ENCODE data around the gene PYDC2.
"Not testable (repeated sequence)": the region's sequence is repeated elsewhere in the genome, so short reads cannot be mapped to it uniquely, and the experiment has no call there.

The PYDC2 gene

DNA sequence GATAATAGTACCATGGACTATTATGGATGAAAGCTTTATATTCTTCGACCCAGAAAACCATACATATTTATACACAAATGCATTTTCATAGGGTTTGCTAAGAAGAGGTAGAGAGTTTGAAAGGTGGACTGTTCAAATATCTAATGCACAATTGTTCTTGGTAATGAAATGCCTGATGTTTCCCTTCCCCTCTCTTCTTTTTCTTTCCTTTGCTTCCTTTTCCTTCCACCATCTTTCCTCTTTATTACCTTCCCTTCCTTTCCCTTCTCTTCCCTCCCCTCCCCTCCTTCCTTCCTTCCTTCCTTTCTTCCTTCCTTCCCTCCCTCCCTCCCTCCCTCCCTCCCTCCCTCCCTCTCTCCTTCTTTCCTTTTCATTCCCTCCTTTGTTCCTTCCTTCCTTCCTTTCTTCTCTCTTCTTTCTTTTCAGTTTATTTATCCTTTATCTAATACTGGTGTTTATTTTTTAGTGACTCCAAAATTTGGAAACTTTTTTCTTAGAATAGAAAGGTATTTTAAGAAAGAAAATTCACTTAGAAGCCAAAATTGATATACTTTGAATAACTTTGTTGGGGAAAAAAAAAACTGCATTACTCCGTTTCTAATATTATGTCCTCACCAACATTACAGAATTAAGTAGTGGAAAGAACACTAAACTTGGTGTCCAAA is 22.7 kb upstream of the PYDC2 start:
- FAIRE-seq (no peak), DNase-seq (ENCODE audit: insufficient read length, low spot score) (no peak)
- TF ChIP-seq POLR2A (IDR thresholded peaks at IDR 0.05; ENCODE audit: low read depth, low read length): no peak

DNA sequence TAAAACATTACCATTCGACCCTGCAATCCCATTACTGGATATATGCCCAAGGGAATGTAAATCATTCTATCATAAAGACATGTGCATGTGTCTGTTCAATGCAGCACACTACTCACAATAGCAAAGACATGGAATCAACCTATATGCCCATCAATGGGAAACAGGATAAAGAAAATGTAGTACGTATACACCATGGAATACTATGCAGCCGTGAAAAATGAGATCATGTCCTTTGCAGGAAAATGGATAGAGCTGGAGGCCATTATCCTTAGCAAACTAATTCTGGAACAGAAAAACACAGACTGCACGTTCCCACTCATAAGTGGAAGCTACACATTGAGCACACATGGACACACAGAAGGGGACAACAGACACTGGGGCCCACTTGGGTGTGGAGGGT is 20.4 kb upstream of the PYDC2 start:
- DNase-seq (ENCODE audit: insufficient read length, low spot score) (no peak), FAIRE-seq (peak; percentile 74)
- TF ChIP-seq POLR2A (IDR thresholded peaks at IDR 0.05; ENCODE audit: low read depth, low read length): no peak

DNA sequence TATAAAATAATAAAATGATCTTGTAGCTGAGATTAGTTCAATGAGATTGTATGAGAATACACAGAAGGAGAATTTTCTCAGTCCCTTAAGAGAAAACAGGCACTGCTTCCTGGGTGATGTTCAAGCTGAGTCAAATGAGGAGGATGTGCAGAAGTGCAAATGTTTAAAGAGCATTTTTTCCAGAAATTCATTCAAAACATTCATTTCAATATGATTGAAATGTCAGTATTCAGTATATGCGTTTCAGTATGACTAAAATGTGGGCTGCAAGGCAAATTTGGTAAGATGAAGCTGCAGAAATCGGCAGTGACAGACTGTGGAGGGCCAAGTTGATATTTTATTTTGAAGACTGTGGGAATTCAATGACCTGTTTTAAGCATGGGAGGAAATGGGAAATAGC is 19.3 kb upstream of the PYDC2 start:
- FAIRE-seq: peak; percentile 41
- DNase-seq (ENCODE audit: insufficient read length, low spot score): no peak
- TF ChIP-seq POLR2A (IDR thresholded peaks at IDR 0.05; ENCODE audit: low read depth, low read length): no peak

DNA sequence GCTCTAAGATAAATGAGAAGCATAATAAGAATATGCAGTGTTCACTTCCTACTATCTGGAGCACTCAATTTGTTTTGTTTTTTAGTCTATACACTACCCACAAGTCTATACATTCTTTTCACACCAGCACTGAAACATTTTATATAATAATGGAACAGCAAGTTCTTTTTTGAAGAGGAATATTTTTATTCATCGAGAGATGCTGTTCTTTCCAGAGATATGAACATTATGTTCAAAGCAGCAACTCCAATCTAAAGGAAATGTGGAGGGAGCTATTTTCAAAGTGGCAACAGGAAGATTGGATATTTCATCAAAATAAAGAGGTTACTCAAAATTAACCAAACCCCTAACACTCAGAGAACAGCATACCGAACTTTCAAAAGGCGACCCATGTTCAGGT is 16.4 kb upstream of the PYDC2 start:
- no peak for TF ChIP-seq POLR2A (IDR thresholded peaks at IDR 0.05; ENCODE audit: low read depth, low read length)
- DNase-seq (ENCODE audit: insufficient read length, low spot score) (no peak), FAIRE-seq (peak; percentile 6)

DNA sequence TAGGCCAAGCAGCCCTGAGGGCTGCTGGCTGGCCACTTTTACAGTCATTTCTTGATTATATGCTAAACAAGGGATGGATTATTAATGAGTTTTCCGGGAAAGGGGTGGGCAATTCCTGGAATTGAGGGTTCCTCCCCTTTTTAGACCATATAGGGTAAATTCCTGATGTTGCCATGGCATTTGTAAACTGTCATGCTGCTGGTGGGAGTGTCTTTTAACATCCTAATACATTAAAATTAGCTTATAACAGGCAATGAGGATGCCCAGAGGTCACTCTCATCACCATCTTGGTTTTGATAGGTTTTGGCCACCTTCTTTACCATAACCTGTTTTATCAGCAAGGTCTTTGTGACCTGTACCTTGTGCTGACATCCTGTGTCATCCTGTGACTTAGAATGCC is 11.7 kb upstream of the PYDC2 start:
- FAIRE-seq: no peak
- DNase-seq (ENCODE audit: insufficient read length, low spot score): no peak
- TF ChIP-seq POLR2A (IDR thresholded peaks at IDR 0.05; ENCODE audit: low read depth, low read length): no peak

DNA sequence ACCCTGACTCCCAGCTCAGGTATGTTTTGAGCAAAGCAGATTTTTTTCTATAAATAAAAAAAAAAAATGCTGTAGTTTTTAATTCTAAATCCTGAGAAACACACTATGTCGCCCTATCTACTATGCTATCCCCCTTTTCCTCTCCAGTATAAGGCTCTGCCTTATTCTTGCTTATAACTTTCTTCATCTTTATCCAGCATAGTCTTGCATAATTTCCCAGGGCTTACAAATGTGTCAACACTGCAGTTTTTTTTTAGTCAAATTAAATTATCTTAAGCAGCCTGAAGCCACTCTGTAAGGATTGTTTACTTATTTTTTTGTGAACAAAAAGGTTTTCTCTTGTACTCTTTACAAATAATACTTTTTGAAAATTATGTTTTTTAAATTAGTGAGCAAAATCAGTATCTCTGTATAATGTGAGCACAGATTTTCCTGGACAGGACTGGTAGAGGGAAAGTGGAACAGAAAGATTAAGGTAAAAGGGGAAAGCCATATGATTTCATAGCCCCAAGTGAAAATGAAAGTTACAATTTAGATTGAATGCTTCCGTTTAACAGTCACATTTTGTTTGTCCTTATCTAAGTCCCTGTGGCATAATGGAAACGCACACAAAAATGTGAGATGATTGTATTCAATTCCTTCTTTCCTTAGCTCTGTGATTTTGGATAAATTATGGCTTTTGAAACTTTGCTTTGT is 5.6 kb upstream of the PYDC2 start:
- no peak for TF ChIP-seq POLR2A (IDR thresholded peaks at IDR 0.05; ENCODE audit: low read depth, low read length)
- no peak for DNase-seq (ENCODE audit: insufficient read length, low spot score)
- peak; percentile 72 for FAIRE-seq

DNA sequence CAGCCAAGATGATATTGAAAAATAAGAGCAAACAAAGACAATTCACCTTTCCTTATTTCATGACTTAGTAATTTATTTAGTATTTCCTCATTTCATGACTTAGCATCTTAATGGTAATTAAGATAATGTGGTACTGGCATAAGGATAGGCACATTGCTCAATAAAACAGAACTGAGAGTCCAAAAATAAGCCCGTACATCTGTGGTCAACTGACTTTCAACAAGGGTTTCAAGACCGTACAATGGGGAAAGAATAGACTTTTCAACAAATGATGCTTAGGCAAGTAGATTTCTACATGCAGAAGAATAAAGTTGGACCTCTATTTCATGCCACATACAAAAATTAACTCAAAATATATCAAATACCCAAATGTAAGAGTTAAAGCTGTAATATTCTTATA is 603 bp upstream of the PYDC2 start:
- no peak for DNase-seq (ENCODE audit: insufficient read length, low spot score)
- no peak for FAIRE-seq
- TF ChIP-seq POLR2A (IDR thresholded peaks at IDR 0.05; ENCODE audit: low read depth, low read length): no peak

DNA sequence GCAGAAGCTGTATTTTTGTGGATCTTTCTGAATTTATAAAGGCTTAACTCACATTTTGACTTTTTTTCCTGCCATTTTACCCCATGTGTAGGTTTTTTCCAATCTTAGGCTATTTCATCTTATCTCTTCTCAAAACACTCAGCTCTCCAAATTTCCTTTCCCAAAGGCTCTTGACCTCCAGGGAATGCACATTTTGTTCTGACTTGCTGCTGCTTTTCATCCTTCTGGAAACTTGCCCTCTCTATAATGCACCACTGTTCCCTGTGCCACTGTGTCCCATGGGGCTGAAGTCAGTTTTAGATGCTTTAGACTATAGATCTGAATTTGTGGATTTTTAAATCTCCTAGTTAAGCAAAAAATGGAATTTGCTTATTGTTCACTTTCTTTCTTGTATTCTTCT is 9.1 kb downstream of the PYDC2 start:
- TF ChIP-seq POLR2A (IDR thresholded peaks at IDR 0.05; ENCODE audit: low read depth, low read length): no peak
- DNase-seq (ENCODE audit: insufficient read length, low spot score): no peak
- no peak for FAIRE-seq

DNA sequence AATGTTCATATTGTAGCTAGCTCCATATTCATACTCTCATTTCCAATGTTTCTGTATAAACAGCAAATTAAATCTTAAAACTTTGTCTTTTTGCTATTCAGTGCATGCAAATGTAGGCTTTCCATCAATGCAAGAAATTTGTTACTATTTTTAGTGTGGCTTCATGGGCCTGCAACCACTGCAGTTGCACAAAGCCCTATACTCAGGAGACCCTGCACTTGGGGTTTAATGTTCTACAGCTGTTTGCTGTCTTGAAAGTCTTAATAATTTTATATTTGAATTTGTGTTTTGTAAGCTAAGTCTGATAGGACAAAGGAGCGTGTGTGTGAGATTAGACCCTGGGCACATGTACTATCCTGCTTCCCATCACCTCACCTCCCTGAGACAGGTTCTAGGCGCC is 9.6 kb downstream of the PYDC2 start:
- no peak for TF ChIP-seq POLR2A (IDR thresholded peaks at IDR 0.05; ENCODE audit: low read depth, low read length)
- FAIRE-seq (no peak), DNase-seq (ENCODE audit: insufficient read length, low spot score) (no peak)

DNA sequence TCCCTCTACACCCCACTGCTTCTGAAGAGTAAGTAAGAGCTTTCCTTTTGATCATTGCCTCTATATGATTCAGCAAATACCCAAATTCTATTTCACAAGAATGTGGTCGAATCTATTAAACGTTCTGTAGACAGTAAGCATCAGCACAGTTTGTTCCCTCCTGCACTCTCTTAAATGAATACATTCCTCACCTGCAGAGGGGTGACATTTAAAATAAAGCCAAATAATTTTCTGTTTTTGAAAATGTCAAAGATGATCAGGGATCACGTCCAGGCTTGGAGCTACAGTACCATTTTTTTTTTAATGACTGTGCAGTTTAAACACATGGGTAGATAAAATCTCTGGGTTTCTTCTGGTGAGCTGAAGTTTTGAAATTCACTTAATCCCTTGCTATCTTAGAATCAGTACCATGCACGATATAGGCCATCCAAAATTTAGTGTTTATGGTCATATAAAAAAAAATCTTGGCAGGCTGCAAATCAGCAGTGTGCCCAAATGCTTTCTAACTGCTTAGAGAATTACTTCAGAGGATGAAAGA is 12.8 kb downstream of the PYDC2 start:
- no peak for FAIRE-seq
- no peak for DNase-seq (ENCODE audit: insufficient read length, low spot score)
- TF ChIP-seq POLR2A (IDR thresholded peaks at IDR 0.05; ENCODE audit: low read depth, low read length): no peak

DNA sequence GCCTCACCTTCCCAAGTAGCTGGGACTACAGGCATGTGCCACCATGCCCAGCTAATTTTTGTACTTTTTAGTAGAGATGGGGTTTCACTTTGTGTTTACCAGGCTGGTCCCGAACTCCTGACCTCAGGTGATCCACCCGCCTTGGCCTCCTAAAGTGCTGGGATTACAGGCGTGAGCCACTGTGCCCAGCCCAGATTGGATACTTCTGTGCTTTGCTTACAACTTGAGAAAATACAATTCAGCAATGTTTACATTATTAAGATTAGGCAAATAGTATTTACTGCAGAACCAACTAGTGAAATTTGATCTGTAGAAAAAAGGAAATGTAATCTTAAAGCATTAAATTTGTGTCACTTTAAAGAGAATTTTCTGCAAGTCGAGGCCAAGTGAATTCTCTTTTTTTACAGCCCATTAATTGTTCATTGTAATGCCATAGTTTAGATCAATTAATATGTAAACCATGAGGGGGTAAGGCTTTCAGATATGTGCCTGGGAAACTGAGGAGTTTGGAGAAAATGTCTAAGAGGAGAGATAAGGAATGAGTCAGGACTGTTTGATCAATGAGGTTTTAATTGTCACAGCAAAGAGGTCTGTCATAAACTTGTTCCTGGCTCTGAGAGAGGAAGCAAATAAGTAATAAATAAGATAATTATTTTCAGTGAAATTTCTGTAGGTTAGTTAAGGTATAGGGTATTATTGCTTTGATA is 15.3 kb downstream of the PYDC2 start:
- no peak for TF ChIP-seq POLR2A (IDR thresholded peaks at IDR 0.05; ENCODE audit: low read depth, low read length)
- FAIRE-seq (peak; percentile 70), DNase-seq (ENCODE audit: insufficient read length, low spot score) (no peak)

DNA sequence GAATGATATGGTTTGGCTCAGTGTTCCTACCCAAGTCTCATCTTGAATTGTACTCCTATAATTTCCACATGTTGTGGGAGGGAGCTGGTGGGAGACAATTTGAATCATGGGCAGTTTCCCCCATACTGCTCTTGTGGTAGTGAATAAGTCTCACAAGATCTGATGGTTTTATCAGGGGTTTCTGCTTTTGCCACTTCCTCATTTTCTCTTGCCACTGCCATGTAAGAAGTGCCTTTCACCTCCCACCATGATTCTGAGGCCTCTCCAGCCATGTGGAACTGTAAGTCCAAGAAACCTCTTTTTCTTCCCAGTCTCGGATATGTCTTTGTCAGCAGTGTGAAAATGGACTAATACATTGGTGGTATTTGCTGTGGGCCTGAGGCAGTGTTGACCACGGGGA is 23.0 kb downstream of the PYDC2 start:
- not testable (repeated sequence) for FAIRE-seq; DNase-seq (ENCODE audit: insufficient read length, low spot score)

DNA sequence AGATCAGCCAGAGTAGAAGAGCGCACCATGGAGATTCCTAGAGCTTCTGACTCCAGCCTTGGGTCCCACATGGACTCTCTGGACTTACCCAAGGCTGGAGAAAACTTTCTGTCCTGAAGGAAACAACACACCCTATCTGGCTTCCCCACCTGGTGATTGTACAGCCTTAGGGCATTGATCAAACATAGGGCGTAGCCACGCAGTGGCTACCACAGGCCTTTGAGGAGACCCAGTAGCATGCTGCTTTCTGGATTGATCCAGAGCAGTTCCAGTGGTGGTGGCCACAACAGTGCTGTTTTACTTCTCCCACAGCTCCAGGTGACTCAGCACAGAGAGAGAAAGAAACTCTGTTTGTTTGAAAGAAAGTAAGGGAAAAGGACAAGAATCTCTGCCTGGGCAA is 23.5 kb downstream of the PYDC2 start:
- no peak for DNase-seq (ENCODE audit: insufficient read length, low spot score)
- no peak for FAIRE-seq

DNA sequence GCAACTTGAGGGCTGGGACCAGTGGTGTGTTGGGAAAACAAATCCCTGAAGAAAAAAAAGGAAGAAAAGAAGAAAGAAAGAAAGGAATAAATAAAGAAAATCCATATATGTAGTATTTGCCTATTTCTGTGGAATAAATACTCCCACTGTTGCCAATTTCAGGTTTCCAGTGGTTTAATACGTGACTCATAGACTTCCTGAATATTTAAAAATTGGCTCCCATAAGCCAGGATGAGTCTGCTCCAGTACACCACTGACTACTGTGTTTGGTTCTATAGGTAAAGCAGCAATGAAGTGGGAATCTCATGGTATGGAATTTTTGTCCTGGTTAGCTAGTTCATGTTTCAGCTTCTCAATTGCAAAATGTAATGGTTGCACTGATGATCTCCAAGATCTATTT is 31.6 kb downstream of the PYDC2 start:
- DNase-seq (ENCODE audit: insufficient read length, low spot score) (peak; percentile 19), FAIRE-seq (peak; percentile 98)
- no peak for TF ChIP-seq POLR2A (IDR thresholded peaks at IDR 0.05; ENCODE audit: low read depth, low read length)

More for the DNA sequence above, 23.5 kb downstream of the PYDC2 start:
- TF ChIP-seq POLR2A (IDR thresholded peaks at IDR 0.05; ENCODE audit: low read depth, low read length): no peak
